GM12891 (cell line): ENCODE data around the gene CDC45.

Experiments used
- PAX5 ChIP-seq: IDR thresholded peaks from 2 replicates; pipeline ENCODE4 v1.6.1; 2011; ENCODE audit warnings: low read length, moderate library complexity, mild to moderate bottlenecking; ENCODE audit not compliant: insufficient read depth, severe bottlenecking
- POLR2A ChIP-seq: IDR thresholded peaks from 2 replicates; pipeline ENCODE4 v1.6.1; 2011; ENCODE audit warnings: low read depth, low read length, control low read depth
- POLR2AphosphoS5 ChIP-seq: IDR thresholded peaks from 2 replicates; pipeline ENCODE4 v1.6.1; 2011; ENCODE audit warnings: low read depth, low read length, control low read depth
- SPI1 ChIP-seq: IDR thresholded peaks from 2 replicates; pipeline ENCODE4 v1.6.1; 2011; ENCODE audit warnings: low read depth, low read length, control low read depth
- TAF1 ChIP-seq: IDR thresholded peaks from 2 replicates; pipeline ENCODE4 v1.6.1; 2011; ENCODE audit warnings: low read depth, low read length, control low read depth

DNA sequence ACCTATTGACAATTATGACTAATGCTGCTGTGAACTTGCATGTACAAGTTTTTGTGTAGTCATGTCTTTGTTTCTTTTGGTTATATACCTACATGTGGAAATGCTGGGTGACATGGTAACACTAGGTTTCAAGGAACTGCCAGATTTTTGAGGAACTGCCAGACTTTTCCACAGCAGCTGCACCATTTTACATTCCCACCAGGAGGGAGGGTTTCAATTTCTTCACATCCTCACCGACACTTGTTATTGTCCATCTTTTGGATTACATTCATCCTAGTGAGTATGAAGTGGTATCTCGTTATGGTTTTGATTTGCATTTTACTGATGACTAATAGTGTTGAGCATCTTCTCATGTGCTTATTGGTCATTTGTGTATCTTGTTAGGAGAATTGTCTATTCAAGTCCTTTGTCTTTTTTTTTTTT, 31.2 kb downstream of the CDC45 start:
- no peak for TF ChIP-seq POLR2AphosphoS5
- no peak for TF ChIP-seq TAF1
- no peak for TF ChIP-seq POLR2A
- TF ChIP-seq SPI1: no peak
- no peak for TF ChIP-seq PAX5
